ENCODE results near the gene CEND1. TPM values are rescaled to one million over a fixed set of nuclear protein-coding genes. Genes with fewer than 3 reads are reported as not detected.

The CEND1 gene
- total and polyA plus RNA-seq, 2 of the 13 experiments (the other 11 are each of a cell fraction or from before 2014, with no cell fraction given): not detected

DNA sequence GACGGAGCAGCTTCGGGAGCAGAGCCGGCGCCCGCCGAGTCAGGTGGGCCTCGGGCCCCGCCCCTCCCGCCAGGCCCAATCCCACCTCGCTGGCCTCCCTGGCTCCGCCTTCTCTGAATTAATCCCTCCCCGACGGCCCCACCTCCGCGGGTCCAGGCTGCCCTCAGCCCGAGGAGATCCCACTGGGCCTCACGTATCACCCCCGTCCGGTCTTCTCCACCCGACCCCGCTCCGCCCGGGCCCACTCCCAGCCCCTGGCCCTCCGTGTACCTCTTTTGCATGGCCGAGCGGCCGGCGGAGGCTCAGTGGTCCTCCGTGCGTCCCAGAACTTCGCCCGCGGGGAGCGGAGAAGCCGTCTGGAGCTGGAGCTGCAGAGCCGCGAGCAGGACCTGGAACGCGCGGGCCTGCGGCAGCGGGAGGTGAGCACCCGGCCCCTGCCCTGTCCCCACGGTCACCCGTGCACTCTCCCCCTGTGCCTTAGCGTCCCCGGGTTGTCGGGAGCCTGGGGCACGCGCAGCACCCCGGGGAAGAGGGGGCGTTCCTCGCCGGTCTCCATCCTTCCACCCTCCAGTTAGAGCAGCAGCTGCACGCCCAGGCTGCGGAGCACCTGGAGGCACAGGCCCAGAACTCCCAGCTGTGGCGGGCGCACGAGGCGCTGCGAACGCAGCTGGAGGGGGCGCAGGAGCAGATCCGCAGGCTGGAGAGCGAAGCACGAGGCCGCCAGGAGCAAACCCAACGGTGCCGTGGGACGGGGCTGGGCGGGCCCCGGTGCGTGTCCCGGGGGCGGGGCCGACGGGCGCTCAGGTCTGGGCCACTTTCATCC lies 40.6 kb upstream of the CEND1 start (continued):
- TF ChIP-seq, protein P1, sequence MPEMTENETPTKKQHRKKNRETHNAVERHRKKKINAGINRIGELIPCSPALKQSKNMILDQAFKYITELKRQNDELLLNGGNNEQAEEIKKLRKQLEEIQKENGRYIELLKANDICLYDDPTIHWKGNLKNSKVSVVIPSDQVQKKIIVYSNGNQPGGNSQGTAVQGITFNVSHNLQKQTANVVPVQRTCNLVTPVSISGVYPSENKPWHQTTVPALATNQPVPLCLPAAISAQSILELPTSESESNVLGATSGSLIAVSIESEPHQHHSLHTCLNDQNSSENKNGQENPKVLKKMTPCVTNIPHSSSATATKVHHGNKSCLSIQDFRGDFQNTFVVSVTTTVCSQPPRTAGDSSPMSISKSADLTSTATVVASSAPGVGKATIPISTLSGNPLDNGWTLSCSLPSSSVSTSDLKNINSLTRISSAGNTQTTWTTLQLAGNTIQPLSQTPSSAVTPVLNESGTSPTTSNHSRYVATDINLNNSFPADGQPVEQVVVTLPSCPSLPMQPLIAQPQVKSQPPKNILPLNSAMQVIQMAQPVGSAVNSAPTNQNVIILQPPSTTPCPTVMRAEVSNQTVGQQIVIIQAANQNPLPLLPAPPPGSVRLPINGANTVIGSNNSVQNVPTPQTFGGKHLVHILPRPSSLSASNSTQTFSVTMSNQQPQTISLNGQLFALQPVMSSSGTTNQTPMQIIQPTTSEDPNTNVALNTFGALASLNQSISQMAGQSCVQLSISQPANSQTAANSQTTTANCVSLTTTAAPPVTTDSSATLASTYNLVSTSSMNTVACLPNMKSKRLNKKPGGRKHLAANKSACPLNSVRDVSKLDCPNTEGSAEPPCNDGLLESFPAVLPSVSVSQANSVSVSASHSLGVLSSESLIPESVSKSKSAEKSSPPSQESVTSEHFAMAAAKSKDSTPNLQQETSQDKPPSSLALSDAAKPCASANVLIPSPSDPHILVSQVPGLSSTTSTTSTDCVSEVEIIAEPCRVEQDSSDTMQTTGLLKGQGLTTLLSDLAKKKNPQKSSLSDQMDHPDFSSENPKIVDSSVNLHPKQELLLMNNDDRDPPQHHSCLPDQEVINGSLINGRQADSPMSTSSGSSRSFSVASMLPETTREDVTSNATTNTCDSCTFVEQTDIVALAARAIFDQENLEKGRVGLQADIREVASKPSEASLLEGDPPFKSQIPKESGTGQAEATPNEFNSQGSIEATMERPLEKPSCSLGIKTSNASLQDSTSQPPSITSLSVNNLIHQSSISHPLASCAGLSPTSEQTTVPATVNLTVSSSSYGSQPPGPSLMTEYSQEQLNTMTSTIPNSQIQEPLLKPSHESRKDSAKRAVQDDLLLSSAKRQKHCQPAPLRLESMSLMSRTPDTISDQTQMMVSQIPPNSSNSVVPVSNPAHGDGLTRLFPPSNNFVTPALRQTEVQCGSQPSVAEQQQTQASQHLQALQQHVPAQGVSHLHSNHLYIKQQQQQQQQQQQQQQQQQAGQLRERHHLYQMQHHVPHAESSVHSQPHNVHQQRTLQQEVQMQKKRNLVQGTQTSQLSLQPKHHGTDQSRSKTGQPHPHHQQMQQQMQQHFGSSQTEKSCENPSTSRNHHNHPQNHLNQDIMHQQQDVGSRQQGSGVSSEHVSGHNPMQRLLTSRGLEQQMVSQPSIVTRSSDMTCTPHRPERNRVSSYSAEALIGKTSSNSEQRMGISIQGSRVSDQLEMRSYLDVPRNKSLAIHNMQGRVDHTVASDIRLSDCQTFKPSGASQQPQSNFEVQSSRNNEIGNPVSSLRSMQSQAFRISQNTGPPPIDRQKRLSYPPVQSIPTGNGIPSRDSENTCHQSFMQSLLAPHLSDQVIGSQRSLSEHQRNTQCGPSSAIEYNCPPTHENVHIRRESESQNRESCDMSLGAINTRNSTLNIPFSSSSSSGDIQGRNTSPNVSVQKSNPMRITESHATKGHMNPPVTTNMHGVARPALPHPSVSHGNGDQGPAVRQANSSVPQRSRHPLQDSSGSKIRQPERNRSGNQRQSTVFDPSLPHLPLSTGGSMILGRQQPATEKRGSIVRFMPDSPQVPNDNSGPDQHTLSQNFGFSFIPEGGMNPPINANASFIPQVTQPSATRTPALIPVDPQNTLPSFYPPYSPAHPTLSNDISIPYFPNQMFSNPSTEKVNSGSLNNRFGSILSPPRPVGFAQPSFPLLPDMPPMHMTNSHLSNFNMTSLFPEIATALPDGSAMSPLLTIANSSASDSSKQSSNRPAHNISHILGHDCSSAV (CRISPR knock-in tag; IDR thresholded peaks at IDR 0.05; ENCODE audit: borderline replicate concordance): no peak
- no peak for TF ChIP-seq ZNF773 (CRISPR knock-in tag; IDR thresholded peaks at IDR 0.05; ENCODE audit: borderline replicate concordance)
- TF ChIP-seq ZNF775 (CRISPR knock-in tag; IDR thresholded peaks at IDR 0.05; ENCODE audit: borderline replicate concordance): no peak
- TF ChIP-seq EP300 (IDR thresholded peaks at IDR 0.05; ENCODE audit: low read depth in 2 of 2, low read length in 2 of 2): no peak
- TF ChIP-seq EP300 (CRISPR knock-in tag; IDR thresholded peaks at IDR 0.05; ENCODE audit: borderline replicate concordance): no peak
- no peak for TF ChIP-seq ZNF75D (CRISPR knock-in tag; IDR thresholded peaks at IDR 0.05; ENCODE audit: borderline replicate concordance)
- TF ChIP-seq TEAD2 (CRISPR knock-in tag; IDR thresholded peaks at IDR 0.05): no peak
- TF ChIP-seq, protein P2, sequence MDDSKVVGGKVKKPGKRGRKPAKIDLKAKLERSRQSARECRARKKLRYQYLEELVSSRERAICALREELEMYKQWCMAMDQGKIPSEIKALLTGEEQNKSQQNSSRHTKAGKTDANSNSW (CRISPR knock-in tag; IDR thresholded peaks at IDR 0.05; ENCODE audit: borderline replicate concordance): no peak
- no peak for TF ChIP-seq ZNF543 (CRISPR knock-in tag; IDR thresholded peaks at IDR 0.05)
- TF ChIP-seq ARID2 (CRISPR knock-in tag; IDR thresholded peaks at IDR 0.05; ENCODE audit: borderline replicate concordance): no peak
- TF ChIP-seq JDP2 (CRISPR knock-in tag; IDR thresholded peaks at IDR 0.05; ENCODE audit: borderline replicate concordance): no peak
- TF ChIP-seq, protein P3, sequence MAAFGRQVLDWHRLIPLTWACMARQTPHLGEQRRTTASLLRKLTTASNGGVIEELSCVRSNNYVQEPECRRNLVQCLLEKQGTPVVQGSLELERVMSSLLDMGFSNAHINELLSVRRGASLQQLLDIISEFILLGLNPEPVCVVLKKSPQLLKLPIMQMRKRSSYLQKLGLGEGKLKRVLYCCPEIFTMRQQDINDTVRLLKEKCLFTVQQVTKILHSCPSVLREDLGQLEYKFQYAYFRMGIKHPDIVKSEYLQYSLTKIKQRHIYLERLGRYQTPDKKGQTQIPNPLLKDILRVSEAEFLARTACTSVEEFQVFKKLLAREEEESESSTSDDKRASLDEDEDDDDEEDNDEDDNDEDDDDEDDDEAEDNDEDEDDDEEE (CRISPR knock-in tag; IDR thresholded peaks at IDR 0.05): no peak; the same call in 1 of the 2 replicates
- no peak for TF ChIP-seq MED13 (CRISPR knock-in tag; IDR thresholded peaks at IDR 0.05)
- no peak for TF ChIP-seq HNF4A (CRISPR knock-in tag; IDR thresholded peaks at IDR 0.05)
- TF ChIP-seq ZNF180 (CRISPR knock-in tag; IDR thresholded peaks at IDR 0.05; ENCODE audit: borderline replicate concordance, low read depth): no peak
- TF ChIP-seq ZNF501 (CRISPR knock-in tag; IDR thresholded peaks at IDR 0.05): no peak
- TF ChIP-seq HOXA9 (CRISPR knock-in tag; IDR thresholded peaks at IDR 0.05; ENCODE audit: borderline replicate concordance): no peak
- TF ChIP-seq HOXD1 (CRISPR knock-in tag; IDR thresholded peaks at IDR 0.05): 0 out of 2 replicates have a peak, but pooled peaks have one; percentile 19
- no peak for TF ChIP-seq TCF12 (IDR thresholded peaks at IDR 0.05)
- no peak for TF ChIP-seq TCF12 (CRISPR knock-in tag; IDR thresholded peaks at IDR 0.05)
- TF ChIP-seq CBX1 (IDR thresholded peaks at IDR 0.05; ENCODE audit: low read depth): peak; percentile 66
- TF ChIP-seq ARNT (IDR thresholded peaks at IDR 0.05): no peak

Data from HepG2 (cell line).